Astrocyte of the cerebellum (primary cell): ENCODE measurements around the gene CSMD2.

Experiments used
- DNase-seq: peaks from one replicate; pipeline ENCODE4 v3.0.0-alpha.2; 2011; ENCODE audit warnings: low read depth
- H3K4me3 ChIP-seq: 2 replicates; pipeline ENCODE4 v1.5.1; 2011; ENCODE audit warnings: mild to moderate bottlenecking, low read depth, low read length, moderate library complexity
- in situ Hi-C: cut with HindIII; loops from 2 replicates; pipeline ENCODE4 v1.10.0; 2017; ENCODE audit warnings: low sequenced_read_pairs
- TF ChIP-seq, protein P1 (sequence below): IDR thresholded peaks from 2 replicates; pipeline ENCODE4 v1.5.1; 2012; ENCODE audit warnings: low read length, low read depth, moderate library complexity, mild to moderate bottlenecking; ENCODE audit errors: missing control alignments

CSMD2 gene

DNA sequence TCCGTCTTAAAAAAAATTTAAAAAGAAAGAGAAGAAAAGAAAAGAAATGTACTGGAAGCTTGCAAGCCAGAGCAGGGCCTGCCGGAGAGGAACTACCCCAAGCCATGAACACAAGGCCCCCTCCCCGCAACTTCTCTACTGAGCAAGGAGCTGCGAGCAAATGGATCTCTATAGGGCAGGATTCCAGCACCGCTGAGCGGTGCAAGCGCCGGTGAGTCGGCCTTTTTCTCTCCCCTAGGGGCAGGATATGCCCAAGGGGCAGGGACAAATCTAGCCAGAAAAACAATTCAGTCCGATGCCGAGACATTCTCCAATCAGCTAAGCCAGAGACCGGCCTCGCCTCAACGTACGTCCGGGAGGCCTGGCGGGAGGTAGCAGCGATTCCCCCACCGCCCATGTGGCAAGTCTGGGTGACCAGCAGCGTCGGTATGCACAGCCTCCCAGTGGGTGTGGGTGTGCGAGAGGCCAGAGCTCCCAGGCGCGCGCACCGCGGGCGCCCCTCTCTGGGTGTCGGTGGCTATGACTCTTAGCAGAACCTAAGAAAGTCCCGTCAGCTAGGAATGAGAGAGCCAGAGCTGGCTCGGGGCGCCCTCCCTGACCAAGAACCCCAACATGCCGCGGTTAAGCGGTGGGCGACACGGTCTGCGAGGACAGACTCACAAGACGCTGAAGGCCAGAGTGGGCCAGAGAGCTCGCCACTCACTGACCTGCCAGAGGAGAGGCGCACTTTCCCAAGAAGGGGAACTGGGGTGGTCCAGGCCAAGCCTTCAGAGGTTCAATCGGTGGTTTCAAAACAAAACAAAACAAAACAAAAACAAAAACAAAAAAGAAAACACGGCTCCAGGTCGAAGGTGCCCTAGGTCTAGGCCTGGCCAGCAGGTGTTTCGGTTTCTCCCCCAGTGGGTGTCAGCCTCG, 1.9 kb downstream of the CSMD2 start:
- DNase-seq, result peak; percentile 75
- in situ Hi-C loops, result loop anchor here (5.0 to 25.0 kb wide), 2 partner anchors 41 to 426 kb away; no protein-coding TSS in a partner anchor

DNA sequence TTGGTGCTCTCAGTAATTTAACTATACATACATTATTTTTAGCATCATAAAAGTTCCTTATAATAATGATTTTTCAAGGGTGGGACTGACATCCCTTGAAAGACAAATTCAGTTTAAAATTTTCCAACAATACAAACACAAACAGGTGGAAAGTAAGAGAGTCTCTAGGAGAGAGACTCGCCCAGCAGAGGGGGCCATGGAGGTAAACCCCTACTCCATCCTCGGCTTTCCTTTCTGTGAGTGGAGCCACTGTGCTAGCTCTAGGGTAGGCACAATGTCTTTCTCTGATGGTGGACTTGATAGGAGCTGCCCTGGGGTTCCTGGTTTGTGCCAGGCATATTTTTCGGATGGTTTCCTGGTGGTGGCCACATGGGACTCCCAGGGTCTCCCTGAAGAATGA, 8.3 kb downstream of the CSMD2 start:
- TF ChIP-seq, protein P1, sequence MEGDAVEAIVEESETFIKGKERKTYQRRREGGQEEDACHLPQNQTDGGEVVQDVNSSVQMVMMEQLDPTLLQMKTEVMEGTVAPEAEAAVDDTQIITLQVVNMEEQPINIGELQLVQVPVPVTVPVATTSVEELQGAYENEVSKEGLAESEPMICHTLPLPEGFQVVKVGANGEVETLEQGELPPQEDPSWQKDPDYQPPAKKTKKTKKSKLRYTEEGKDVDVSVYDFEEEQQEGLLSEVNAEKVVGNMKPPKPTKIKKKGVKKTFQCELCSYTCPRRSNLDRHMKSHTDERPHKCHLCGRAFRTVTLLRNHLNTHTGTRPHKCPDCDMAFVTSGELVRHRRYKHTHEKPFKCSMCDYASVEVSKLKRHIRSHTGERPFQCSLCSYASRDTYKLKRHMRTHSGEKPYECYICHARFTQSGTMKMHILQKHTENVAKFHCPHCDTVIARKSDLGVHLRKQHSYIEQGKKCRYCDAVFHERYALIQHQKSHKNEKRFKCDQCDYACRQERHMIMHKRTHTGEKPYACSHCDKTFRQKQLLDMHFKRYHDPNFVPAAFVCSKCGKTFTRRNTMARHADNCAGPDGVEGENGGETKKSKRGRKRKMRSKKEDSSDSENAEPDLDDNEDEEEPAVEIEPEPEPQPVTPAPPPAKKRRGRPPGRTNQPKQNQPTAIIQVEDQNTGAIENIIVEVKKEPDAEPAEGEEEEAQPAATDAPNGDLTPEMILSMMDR, result no peak
- H3K4me3 ChIP-seq, result no peak overlapping the region
- in situ Hi-C loops, result loop anchor here (25.0 kb wide), 1 partner anchor 419 kb away; no protein-coding TSS in a partner anchor
- DNase-seq, result no peak

More for the DNA sequence above, 1.9 kb downstream of the CSMD2 start:
- H3K4me3 ChIP-seq, result peak overlapping the region; percentile 63
- TF ChIP-seq, protein P1, result peak; percentile 93

DNA sequence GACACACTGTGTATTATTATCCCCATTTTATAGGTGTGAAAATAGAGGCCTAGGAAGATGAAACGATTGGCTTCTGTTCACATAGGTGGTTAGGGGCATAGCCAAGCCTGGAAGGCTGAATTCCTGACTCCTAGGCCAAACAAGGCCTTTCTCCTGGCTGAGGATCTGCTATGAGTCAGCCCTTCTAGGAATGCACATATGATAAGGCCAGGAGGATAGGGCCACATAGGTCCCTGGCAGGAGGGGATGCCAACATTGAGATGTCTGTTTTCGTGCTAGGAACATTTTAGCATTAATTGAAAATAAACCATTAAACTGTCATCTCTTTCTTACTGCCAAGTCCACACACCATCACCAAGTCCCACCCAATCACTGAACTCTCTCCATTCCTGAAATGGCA, 9.2 kb downstream of the CSMD2 start:
- no peak for DNase-seq
- no peak overlapping the region for H3K4me3 ChIP-seq
- in situ Hi-C loops, result loop anchor here (25.0 kb wide), 1 partner anchor 419 kb away; no protein-coding TSS in a partner anchor
- TF ChIP-seq, protein P1, result no peak

DNA sequence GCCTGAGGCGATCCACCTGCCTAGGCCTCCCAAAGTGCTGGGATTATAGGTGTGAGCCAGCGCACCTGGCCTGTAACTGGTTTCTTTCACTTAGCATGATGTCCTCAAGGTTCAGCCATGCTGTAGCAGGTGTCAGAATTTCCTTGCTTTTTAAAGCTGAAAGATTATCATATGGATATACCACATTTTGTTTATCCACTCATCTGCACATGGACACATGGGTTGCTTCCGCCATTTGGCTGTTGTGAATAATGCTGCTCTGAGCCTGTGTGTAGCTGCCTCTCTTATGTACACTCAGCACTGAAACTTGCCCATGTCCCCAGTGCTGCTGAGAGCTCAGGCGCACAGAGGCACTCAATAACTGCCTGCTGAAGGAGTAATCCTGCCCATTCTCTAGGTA, 11.8 kb downstream of the CSMD2 start:
- TF ChIP-seq, protein P1, result no peak
- no peak for DNase-seq
- in situ Hi-C loops, result loop anchor here (25.0 kb wide), 1 partner anchor 416 kb away; no protein-coding TSS in a partner anchor
- H3K4me3 ChIP-seq, result no peak overlapping the region

DNA sequence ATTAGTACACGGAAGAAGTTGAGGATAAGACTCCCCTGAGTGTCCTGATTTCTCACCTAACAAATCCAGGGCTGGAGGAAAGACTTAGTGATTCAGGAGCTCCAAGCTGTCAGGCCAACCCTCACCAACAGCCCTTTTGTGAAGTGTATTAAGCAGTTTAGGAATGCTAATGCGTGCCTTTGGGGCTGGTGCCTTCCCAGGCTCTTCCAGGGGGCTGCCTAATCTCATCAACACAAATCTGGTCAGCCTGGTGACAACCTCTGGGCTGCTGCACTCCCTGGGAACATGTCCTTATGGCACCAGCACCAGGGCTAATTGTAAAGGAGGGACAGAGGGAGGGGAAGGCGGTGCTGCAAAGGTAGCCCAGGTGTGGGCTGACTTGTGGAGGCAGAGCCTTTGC, 15.5 kb downstream of the CSMD2 start:
- in situ Hi-C loops, result no loop called here
- DNase-seq, result no peak
- TF ChIP-seq, protein P1, result no peak

DNA sequence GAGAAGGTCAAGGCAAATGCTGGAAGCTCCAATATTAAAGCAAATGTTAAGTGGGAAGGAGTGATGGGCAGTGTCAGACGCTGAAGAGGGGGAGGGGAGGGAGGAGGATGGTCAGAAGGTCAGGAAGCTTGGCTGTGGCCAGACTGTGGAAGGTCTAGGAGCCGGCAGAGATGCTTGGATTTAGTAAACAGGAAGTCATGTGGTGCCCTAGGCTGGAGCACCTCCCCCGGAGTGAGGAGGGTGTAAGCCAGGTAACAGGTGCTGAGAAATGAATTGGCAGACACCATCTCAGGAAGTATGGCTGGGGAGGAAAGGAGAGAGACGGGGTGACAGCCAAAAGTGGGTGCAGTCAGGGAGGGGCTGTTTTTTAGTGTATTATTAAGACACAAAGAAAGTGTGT, 17.7 kb downstream of the CSMD2 start:
- TF ChIP-seq, protein P1, result no peak
- in situ Hi-C loops, result no loop called here
- DNase-seq, result no peak

More for the DNA sequence above, 15.5 kb downstream of the CSMD2 start:
- no peak overlapping the region for H3K4me3 ChIP-seq

More for the DNA sequence above, 17.7 kb downstream of the CSMD2 start:
- H3K4me3 ChIP-seq, result no peak overlapping the region
